H1 (cell line): ENCODE data around the gene ACOX1. TPM values are rescaled to one million over a fixed set of nuclear protein-coding genes. Genes with fewer than 3 reads are reported as not detected.

Experiments used
- CTCF ChIA-PET: fragments of 300-600 bp; sonication (Branson Sonifier 250); formaldehyde crosslinking; loops from one replicate; lab custom pipeline; 2021; ENCODE audit not compliant: partially characterized antibody; lab: Charles Lee
- POLR2A ChIA-PET: fragments of 300-600 bp; sonication (Branson Sonifier 250); formaldehyde crosslinking; loops from one replicate; lab custom pipeline; 2021; ENCODE audit warnings: inconsistent platforms; ENCODE audit not compliant: partially characterized antibody; lab: Charles Lee
- DNase-seq, 2 experiments: peaks; one replicate each; pipeline versions ENCODE4 v3.0.0 to v3.0.0-alpha.2; 2010 to 2022; ENCODE audit warnings: low spot score in 2 of 2, low read depth in 1 of 2, mixed read lengths in 1 of 2
- FAIRE-seq: peaks from 2 replicates; lab custom pipeline; 2011; peaks lifted over from hg19 to GRCh38; lab: Jason Lieb, UNC
- H2AFZ ChIP-seq: 2 replicates; pipeline ENCODE4 v1.8.1; 2012; ENCODE audit warnings: low read length, inconsistent platforms
- H2AK5ac ChIP-seq: 2 replicates; pipeline ENCODE4 v1.6.1; 2013; ENCODE audit warnings: low read depth, low read length
- H2BK120ac ChIP-seq: replicated peaks from 2 replicates; pipeline ENCODE3; 2013; ENCODE audit warnings: low read depth, low read length, inconsistent platforms
- H2BK12ac ChIP-seq: 2 replicates; pipeline ENCODE4 v1.6.1; 2013; ENCODE audit warnings: low read depth, low read length
- H2BK15ac ChIP-seq: 2 replicates; pipeline ENCODE4 v1.6.1; 2013; ENCODE audit warnings: low read length
- H2BK20ac ChIP-seq: 2 replicates; pipeline ENCODE4 v1.6.1; 2013; ENCODE audit warnings: low read length
- H2BK5ac ChIP-seq: 2 replicates; pipeline ENCODE4 v1.6.1; 2013; ENCODE audit warnings: low read depth, low read length
- H3K14ac ChIP-seq: 2 replicates; pipeline ENCODE4 v1.6.1; 2013; ENCODE audit warnings: inconsistent platforms; ENCODE audit not compliant: insufficient read length
- H3K18ac ChIP-seq: 2 replicates; pipeline ENCODE4 v1.6.1; 2013; ENCODE audit warnings: low read length; ENCODE audit errors: extremely low read depth
- H3K23ac ChIP-seq: 2 replicates; pipeline ENCODE4 v1.6.1; 2013; ENCODE audit warnings: inconsistent platforms; ENCODE audit not compliant: insufficient read length
- H3K23me2 ChIP-seq: 2 replicates; pipeline ENCODE4 v1.6.1; 2013; ENCODE audit warnings: low read depth, low read length
- H3K27ac ChIP-seq: 2 replicates; pipeline ENCODE4 v1.6.1; 2011; ENCODE audit warnings: low read depth, low read length, inconsistent platforms
- H3K27me3 ChIP-seq, 4 experiments: replicated peaks in 1 of 4; 1 replicate in 1 of 4; 2 replicates in 3 of 4; pipeline versions ENCODE4 v1.6.1 to v1.8.1; 2011 to 2013; ENCODE audit warnings: low read length in 3 of 4, mild to moderate bottlenecking in 3 of 4, inconsistent platforms in 2 of 4, mixed read lengths in 2 of 4, moderate library complexity in 1 of 4; ENCODE audit not compliant: control insufficient read depth in 3 of 4, insufficient read depth in 3 of 4; ENCODE audit errors: extremely low read depth in 1 of 4
- H3K36me3 ChIP-seq, 4 experiments: 2 replicates each; pipeline versions ENCODE4 v1.6.1 to v1.8.1; 2011 to 2013; ENCODE audit warnings: mild to moderate bottlenecking in 4 of 4, low read length in 3 of 4, moderate library complexity in 2 of 4, control low read depth in 1 of 4, inconsistent platforms in 1 of 4; ENCODE audit not compliant: insufficient read depth in 4 of 4, control insufficient read depth in 2 of 4
- H3K4ac ChIP-seq: replicated peaks from 2 replicates; pipeline ENCODE3; 2013; ENCODE audit warnings: low read length, low read depth, mixed read lengths, inconsistent platforms; ENCODE audit not compliant: insufficient read length
- H3K4me1 ChIP-seq, 4 experiments: replicated peaks in 1 of 4; 1 replicate in 1 of 4; 2 replicates in 3 of 4; pipeline versions ENCODE4 v1.6.1 to v1.8.1; 2011 to 2013; ENCODE audit warnings: low read length in 3 of 4, inconsistent platforms in 2 of 4, mixed read lengths in 1 of 4; ENCODE audit not compliant: insufficient read depth in 4 of 4, control insufficient read depth in 3 of 4
- H3K4me2 ChIP-seq, 2 experiments: 2 replicates each; pipeline versions ENCODE4 v1.6.1 to v1.8.1; 2011 to 2013; ENCODE audit warnings: low read depth in 2 of 2, low read length in 2 of 2, control low read depth in 1 of 2, inconsistent platforms in 1 of 2, mild to moderate bottlenecking in 1 of 2; ENCODE audit not compliant: insufficient read depth in 1 of 2
- H3K4me3 ChIP-seq, 4 experiments: fragments of 200-600, 300-600 bp in 1 of 4; sonication (generic), shearing (Covaris generic), sonication (Bioruptor Twin) in 1 of 4; 2 replicates each; pipeline versions ENCODE4 v1.5.1 to v1.8.1; 2011 to 2016; ENCODE audit warnings: low read length in 4 of 4, low read depth in 3 of 4, control low read depth in 2 of 4, inconsistent platforms in 2 of 4, mild to moderate bottlenecking in 2 of 4, mixed read lengths in 1 of 4, moderate library complexity in 1 of 4; ENCODE audit not compliant: insufficient read depth in 2 of 4; ENCODE audit errors: extremely low read depth in 1 of 4
- H3K56ac ChIP-seq: replicated peaks from 2 replicates; pipeline ENCODE3; 2013; ENCODE audit warnings: low read depth, mild to moderate bottlenecking, mixed read lengths, low read length, inconsistent platforms; ENCODE audit not compliant: insufficient read length
- H3K79me1 ChIP-seq: 2 replicates; pipeline ENCODE4 v1.6.1; 2013; ENCODE audit warnings: low read depth, low read length, control low read depth
- H3K79me2 ChIP-seq, 2 experiments: 2 replicates each; pipeline versions ENCODE4 v1.6.1 to v1.8.1; 2012 to 2013; ENCODE audit warnings: low read length in 2 of 2, mild to moderate bottlenecking in 2 of 2, inconsistent platforms in 1 of 2; ENCODE audit not compliant: insufficient read depth in 2 of 2, control insufficient read depth in 1 of 2
- H3K9ac ChIP-seq, 4 experiments: replicated peaks in 1 of 4; 1 replicate in 1 of 4; 2 replicates in 3 of 4; pipeline versions ENCODE4 v1.6.1 to v1.8.1; 2011 to 2013; ENCODE audit warnings: low read depth in 3 of 4, low read length in 3 of 4, control low read depth in 2 of 4, mild to moderate bottlenecking in 2 of 4, moderate library complexity in 2 of 4, inconsistent platforms in 1 of 4; ENCODE audit errors: extremely low read depth in 1 of 4
- H3K9me3 ChIP-seq, 2 experiments: 2 replicates each; pipeline versions ENCODE4 v1.6.1 to v1.8.1; 2012 to 2013; ENCODE audit warnings: mild to moderate bottlenecking in 2 of 2, moderate library complexity in 2 of 2, control low read depth in 1 of 2, inconsistent platforms in 1 of 2, low read depth in 1 of 2, low read length in 1 of 2, mixed read lengths in 1 of 2; ENCODE audit not compliant: insufficient read depth in 2 of 2
- H4K20me1 ChIP-seq, 2 experiments: replicated peaks in 1 of 2; 2 replicates each; pipeline versions ENCODE3 to v1.8.1; 2011 to 2013; ENCODE audit warnings: inconsistent platforms in 2 of 2, low read length in 2 of 2, mild to moderate bottlenecking in 1 of 2; ENCODE audit not compliant: insufficient read depth in 2 of 2, control insufficient read depth in 1 of 2
- H4K5ac ChIP-seq: 2 replicates; pipeline ENCODE4 v1.6.1; 2013; ENCODE audit warnings: low read length, low read depth, mixed read lengths, inconsistent platforms; ENCODE audit not compliant: insufficient read length
- H4K8ac ChIP-seq: 2 replicates; pipeline ENCODE4 v1.8.0; 2013; ENCODE audit warnings: mild to moderate bottlenecking, moderate library complexity, low read length, inconsistent platforms; ENCODE audit not compliant: insufficient read depth; ENCODE audit errors: extremely low read depth
- H4K91ac ChIP-seq: replicated peaks from 2 replicates; pipeline ENCODE3; 2013; ENCODE audit warnings: low read length, mixed read lengths, inconsistent platforms; ENCODE audit not compliant: insufficient read length
- KDM4A ChIP-seq: IDR thresholded peaks from one replicate; pipeline ENCODE4 v1.7.1; 2012; ENCODE audit warnings: low read depth, mild to moderate bottlenecking, moderate library complexity, low read length, inconsistent platforms; ENCODE audit not compliant: severe bottlenecking
- NANOG ChIP-seq: IDR thresholded peaks from 2 replicates; pipeline ENCODE4 v1.6.1; 2011; ENCODE audit warnings: low read length, low read depth, mild to moderate bottlenecking, inconsistent platforms; ENCODE audit not compliant: insufficient read depth, poor library complexity, severe bottlenecking
- RFX5 ChIP-seq: IDR thresholded peaks from 2 replicates; pipeline ENCODE4 v1.6.1; 2011; ENCODE audit warnings: low read depth, low read length, improper control_type of control experiment, borderline replicate concordance
- SP4 ChIP-seq: IDR thresholded peaks from 2 replicates; pipeline ENCODE4 v1.6.1; 2012; ENCODE audit warnings: low read length, inconsistent platforms
- TAF7 ChIP-seq: optimal IDR thresholded peaks from 2 replicates; pipeline ENCODE3; 2011; ENCODE audit warnings: low read depth, mild to moderate bottlenecking, inconsistent platforms, low read length, moderate library complexity, borderline replicate concordance
- TEAD4 ChIP-seq: IDR thresholded peaks from 2 replicates; pipeline ENCODE4 v1.6.1; 2012; ENCODE audit warnings: low read depth, low read length, inconsistent platforms, mixed read lengths
- ZNF274 ChIP-seq: IDR thresholded peaks from 2 replicates; pipeline ENCODE4 v1.7.0; 2012; ENCODE audit warnings: low read length, borderline replicate concordance; ENCODE audit errors: extremely low read depth
- WGBS, 2 experiments: shearing (Covaris generic) in 1 of 2; methylation state at CpG; one replicate each; pipeline versions ENCODE4 v1.1.6 to v1.1.7; 2013 to 2015; ENCODE audit warnings: low lambda C conversion rate in 2 of 2, mixed read lengths in 2 of 2, inconsistent platforms in 1 of 2, low coverage in 1 of 2, missing lambda C conversion rate in 1 of 2; ENCODE audit not compliant: insufficient replicate concordance in 2 of 2, insufficient coverage in 1 of 2, insufficient read length in 1 of 2; ENCODE audit errors: extremely low coverage in 1 of 2, missing lambda C conversion rate in 1 of 2; 5-methylcytosine and 5-hydroxymethylcytosine counted together
- polyA plus RNA-seq, 7 experiments: library from polyadenylated mRNA; depleted of rRNA in 3 of 7; stranded (reverse) in 5 of 7; unstranded in 2 of 7; fragments of >200 nt in 5 of 7; fragments of 200-250 nt in 2 of 7; gene quantifications; 1 replicate in 5 of 7; 2 replicates in 1 of 7; 4 replicates in 1 of 7; pipeline versions ENCODE4 v1.2.1 to v1.2.3, GENCODE V29; 2011 to 2013; ENCODE audit warnings: missing spikeins in 2 of 7, mixed read lengths in 2 of 7
- total RNA-seq: library from RNA; stranded (reverse); fragmentation: NEBNext Ultra II Directional; extraction: Animal tissue kit (Norgen Biotek cat#: 25700); gene quantifications from 2 replicates; pipeline ENCODE4 v1.2.1, GENCODE V29; 2021

The ACOX1 gene
- total and polyA plus RNA-seq, 2 of the 8 experiments (the other 6 are each of a cell fraction or from before 2014, with no cell fraction given): 10.5 to 30.4 TPM

GRCh38 chr17:75900691-75901533 lies 78.1 kb downstream of the ACOX1 start:
- WGBS, 2 experiments: 90% methylated on average over 10 of the region's 13 CpGs; no CpG with 5 or more reads in 1 of the 2 experiments
- peaks cover 0 to 14% of the 10 kb centered on the region in 2 experiments; a peak in 2 of 4 replicates for H3K79me2 ChIP-seq
- FAIRE-seq: no peak
- POLR2A ChIA-PET: interaction anchor here (0.6 to 7.4 kb wide), 6 partner anchors 14 to 379 kb away, joined by 3 to 40 read pairs (median 3); no protein-coding TSS in a partner anchor
- peaks cover 0 to 7% (median 4%) of the 10 kb centered on the region in 4 experiments; a peak in 5 of 7 replicates for H3K4me1 ChIP-seq
- no peak overlapping the region for H3K56ac ChIP-seq
- no peak overlapping the region for H3K14ac ChIP-seq
- CTCF ChIA-PET: interaction anchor here (0.6 to 51.3 kb wide), 6 partner anchors 11 to 1045 kb away, joined by 3 to 885 read pairs (median 4); partner anchors contain the start of gene CDK3
- peaks cover 5 to 35% (median 23%) of the 10 kb centered on the region in 4 experiments; a peak in 7 of 8 replicates for H3K36me3 ChIP-seq
- H3K23me2 ChIP-seq: peaks cover 5% of the 10 kb centered on the region; the same call in 1 of the 2 replicates
- no peak overlapping the region for H4K91ac ChIP-seq
- no peak overlapping the region for H4K8ac ChIP-seq
- H2AK5ac ChIP-seq: no peak overlapping the region
- H3K9ac ChIP-seq: no peak overlapping the region
- H3K27me3 ChIP-seq: no peaks in the 10 kb centered on the region
- H2BK120ac ChIP-seq: no peak overlapping the region
- no peak overlapping the region for H4K5ac ChIP-seq
- no peak overlapping the region for H3K4me2 ChIP-seq
- no peak overlapping the region for H3K4ac ChIP-seq
- no peaks in the 10 kb centered on the region; the same call in 1 of the 2 replicates for H3K79me1 ChIP-seq
- no peak overlapping the region for H2BK5ac ChIP-seq
- no peak overlapping the region for H2BK12ac ChIP-seq
- no peaks in the 10 kb centered on the region for H3K9me3 ChIP-seq
- H3K23ac ChIP-seq: no peak overlapping the region
- H3K18ac ChIP-seq: no peak overlapping the region
- H2AFZ ChIP-seq: no peak overlapping the region
- DNase-seq: no peak
- H2BK15ac ChIP-seq: no peak overlapping the region
- H3K27ac ChIP-seq: 0 out of 2 replicates have a peak overlapping the region, but pooled peaks have one; percentile 10
- H4K20me1 ChIP-seq: peaks cover 2 to 5% of the 10 kb centered on the region in 2 experiments
- TF ChIP-seq NANOG: no peak
- no peak for TF ChIP-seq KDM4A
- TF ChIP-seq TAF7: no peak
- no peak for TF ChIP-seq TEAD4
- TF ChIP-seq ZNF274: no peak
- TF ChIP-seq SP4: no peak
- TF ChIP-seq RFX5: no peak
- no peak overlapping the region for H3K4me3 ChIP-seq
- H2BK20ac ChIP-seq: no peak overlapping the region
